ENCODE results near the gene LDLRAD2. TPM values are rescaled to one million over a fixed set of nuclear protein-coding genes. Genes with fewer than 3 reads are reported as not detected.
"Not testable (repeated sequence)": the region's sequence is repeated elsewhere in the genome, so short reads cannot be mapped to it uniquely, and the experiment has no call there.

Gene LDLRAD2
- total RNA-seq, 1 donor from 2014 or later = not detected

- DNase-seq = no peak
These were observed 28.1 kb upstream of the LDLRAD2 start for GRCh38 chr1:21783679-21784603.

- DNase-seq = not testable (repeated sequence)
These were observed 26.3 kb upstream of the LDLRAD2 start for GRCh38 chr1:21785764-21786163.

- no peak for DNase-seq
These were observed 25.4 kb upstream of the LDLRAD2 start for GRCh38 chr1:21786640-21787039.

- DNase-seq = no peak
These were observed 19.0 kb upstream of the LDLRAD2 start for GRCh38 chr1:21793104-21793503.

GRCh38 chr1:21794656-21795055, 17.4 kb upstream of the LDLRAD2 start:
- DNase-seq = no peak

GRCh38 chr1:21795075-21795474, 17.0 kb upstream of the LDLRAD2 start:
- no peak for DNase-seq

GRCh38 chr1:21799730-21800129, 12.3 kb upstream of the LDLRAD2 start:
- DNase-seq = no peak

- no peak for DNase-seq
These were observed 11.0 kb upstream of the LDLRAD2 start for GRCh38 chr1:21801100-21801499.

GRCh38 chr1:21804536-21804935, 7.5 kb upstream of the LDLRAD2 start:
- DNase-seq = no peak

- no peak for DNase-seq
These were observed 1.5 kb downstream of the LDLRAD2 start for GRCh38 chr1:21813542-21813941.

GRCh38 chr1:21814241-21814918, 2.3 kb downstream of the LDLRAD2 start:
- no peak for DNase-seq

- DNase-seq = no peak
These were observed 3.0 kb downstream of the LDLRAD2 start for GRCh38 chr1:21814981-21815582.

GRCh38 chr1:21815724-21816321, 3.8 kb downstream of the LDLRAD2 start:
- no peak for DNase-seq

- DNase-seq = no peak
These were observed 4.7 kb downstream of the LDLRAD2 start for GRCh38 chr1:21816602-21817302.

GRCh38 chr1:21818656-21819055, 6.6 kb downstream of the LDLRAD2 start:
- DNase-seq = no peak

- DNase-seq = no peak
These were observed 8.7 kb downstream of the LDLRAD2 start for GRCh38 chr1:21820597-21821232.

- DNase-seq = no peak
These were observed 9.4 kb downstream of the LDLRAD2 start for GRCh38 chr1:21821385-21822019.

- no peak for DNase-seq
These were observed 10.3 kb downstream of the LDLRAD2 start for GRCh38 chr1:21822349-21822748.

- DNase-seq = no peak
These were observed 11.3 kb downstream of the LDLRAD2 start for GRCh38 chr1:21823206-21823979.

- no peak for DNase-seq
These were observed 12.1 kb downstream of the LDLRAD2 start for GRCh38 chr1:21823980-21824702.
